CD8-positive, alpha-beta memory T cell (primary cell): Measurements from ENCODE around the gene SHISAL2B. TPM values are rescaled to one million over a fixed set of nuclear protein-coding genes. Genes with fewer than 3 reads are reported as not detected.

Source experiments
- polyA plus RNA-seq: library from polyadenylated mRNA; unstranded; fragments of 300-500 nt; fragmentation: Illumina TruSeq; gene quantifications from one replicate; pipeline ENCODE4 v1.2.3, GENCODE V29; 2021
- total RNA-seq, 2 experiments: library from RNA; stranded (reverse); gene quantifications; one replicate each; pipeline ENCODE4 v1.2.3, GENCODE V29; 2021

SHISAL2B gene
- total and polyA plus RNA-seq, 3 experiments from 2014 or later = not detected

Other genes starting within 250 kb of the SHISAL2B start
- not detected for gene RGS7BP, start 184.5 kb upstream of the SHISAL2B start, total RNA-seq
- gene RGS7BP, start 184.5 kb upstream of the SHISAL2B start, polyA plus RNA-seq = 0.40 TPM
- 10 to 100 TPM; 27.3 to 28.2 TPM for gene SREK1IP1, start 78.2 kb downstream of the SHISAL2B start, total RNA-seq
- 27.7 TPM for gene SREK1IP1, start 78.2 kb downstream of the SHISAL2B start, polyA plus RNA-seq
- gene CWC27, start 78.4 kb downstream of the SHISAL2B start, total RNA-seq = 10 to 100 TPM; 36.3 to 38.0 TPM
- gene CWC27, start 78.4 kb downstream of the SHISAL2B start, polyA plus RNA-seq = 32.8 TPM